HL-60 (cell line): ENCODE results near the gene MKRN3.

Experiments used
- DNase-seq, 2 experiments: peaks; one replicate each; pipeline ENCODE4 v3.0.0-alpha.2; 2010 to 2020; ENCODE audit warnings: low read depth in 1 of 2, low spot score in 1 of 2
- H3K27ac ChIP-seq: fragments of 250-450 bp; sonication (Bioruptor Pico); replicated peaks from 2 replicates; pipeline ENCODE4 v1.5.1; 2020; ENCODE audit warnings: mild to moderate bottlenecking, moderate library complexity
- H3K27me3 ChIP-seq: fragments of 250-450 bp; sonication (Bioruptor Pico); 2 replicates; pipeline ENCODE4 v1.5.1; 2021; ENCODE audit warnings: mild to moderate bottlenecking, moderate library complexity; ENCODE audit not compliant: insufficient read depth, poor library complexity, severe bottlenecking
- H3K4me3 ChIP-seq: replicated peaks from 2 replicates; pipeline ENCODE4 v1.5.1; 2011; ENCODE audit warnings: mild to moderate bottlenecking, control low read depth, low read length; ENCODE audit not compliant: insufficient read depth
- CTCF ChIP-seq: IDR thresholded peaks from one replicate; pipeline ENCODE4 v1.5.1; 2011; ENCODE audit warnings: low read length, control low read depth, inconsistent platforms; ENCODE audit not compliant: insufficient read depth
- GABPA ChIP-seq: IDR thresholded peaks from 2 replicates; pipeline ENCODE4 v1.6.1; 2012; ENCODE audit warnings: low read depth
- POLR2AphosphoS5 ChIP-seq: IDR thresholded peaks from 2 replicates; pipeline ENCODE4 v1.6.1; 2012; ENCODE audit warnings: low read depth
- REST ChIP-seq: IDR thresholded peaks from 2 replicates; pipeline ENCODE4 v1.6.1; 2012; ENCODE audit warnings: low read depth; ENCODE audit not compliant: insufficient replicate concordance
- SPI1 ChIP-seq: IDR thresholded peaks from 2 replicates; pipeline ENCODE4 v1.6.1; 2012; ENCODE audit warnings: low read depth, mild to moderate bottlenecking, borderline replicate concordance

Gene MKRN3

GRCh38 chr15:23564821-23565394, 566 bp upstream of the MKRN3 start:
- no peak for DNase-seq
- no peak for TF ChIP-seq POLR2AphosphoS5
- TF ChIP-seq SPI1 = no peak
- TF ChIP-seq GABPA = no peak
- no peak for TF ChIP-seq CTCF
- Histone ChIP-seq H3K27ac (peak overlapping the region; percentile 97), H3K4me3 (peak overlapping the region; percentile 90), H3K27me3 (peaks cover 2% of the 10 kb centered on the region)

GRCh38 chr15:23566071-23566554, 639 bp downstream of the MKRN3 start:
- TF ChIP-seq POLR2AphosphoS5 (peak; percentile 68), SPI1 (no peak; the same call in 1 of the 2 replicates)
- peak overlapping the region; percentile 97 for H3K27ac ChIP-seq
- DNase-seq = peak; percentile 50 to 84
- peaks cover 2% of the 10 kb centered on the region for H3K27me3 ChIP-seq
- H3K4me3 ChIP-seq = peak overlapping the region; percentile 90

- Histone ChIP-seq H3K27me3 (no peaks in the 10 kb centered on the region), H3K27ac (peak overlapping the region; percentile 97), H3K4me3 (peak overlapping the region; percentile 90)
- peak in 1 of 2 experiments; percentile 12 for DNase-seq
- TF ChIP-seq SPI1 = no peak
- peak; percentile 10; the same call in 1 of the 2 replicates for TF ChIP-seq POLR2AphosphoS5
- TF ChIP-seq REST = no peak
Observed at GRCh38 chr15:23566651-23567050, 1.2 kb downstream of the MKRN3 start.

GRCh38 chr15:23567921-23568320, 2.4 kb downstream of the MKRN3 start:
- H3K4me3 ChIP-seq = no peak overlapping the region
- H3K27ac ChIP-seq = no peak overlapping the region
- TF ChIP-seq CTCF (no peak), POLR2AphosphoS5 (no peak), SPI1 (no peak), GABPA (no peak), REST (no peak)
- no peak for DNase-seq
- H3K27me3 ChIP-seq = no peaks in the 10 kb centered on the region
